ENCODE measurements around the gene PARP12. TPM values are rescaled to one million over a fixed set of nuclear protein-coding genes. Genes with fewer than 3 reads are reported as not detected.

The PARP12 gene
- total RNA-seq, 2 experiments from 2014 or later: 96.9 to 98.3 TPM

- DNase-seq (no peak), ATAC-seq (no peak)
- Mint-ChIP-seq H3K27me3 (ENCODE audit: low read depth) (peaks cover 4% of the 10 kb centered on the region), H3K4me1 (ENCODE audit: low read depth) (peaks cover 8% of the 10 kb centered on the region), H3K9me3 (ENCODE audit: insufficient read depth) (no peaks in the 10 kb centered on the region), H3K36me3 (ENCODE audit: low read depth) (no peaks in the 10 kb centered on the region), H3K27ac (no peak overlapping the region), H3K4me3 (no peak overlapping the region)
- ChIA-PET CTCF (no interaction called here), POLR2A (no interaction called here)
Measured at GRCh38 chr7:140078392-140078791, 15.6 kb upstream of the PARP12 start.

GRCh38 chr7:140074780-140075179 lies 12.0 kb upstream of the PARP12 start:
- Mint-ChIP-seq H3K9me3 (ENCODE audit: insufficient read depth) (peaks cover 3% of the 10 kb centered on the region), H3K36me3 (ENCODE audit: low read depth) (no peaks in the 10 kb centered on the region), H3K27me3 (ENCODE audit: low read depth) (peaks cover 5% of the 10 kb centered on the region), H3K4me1 (ENCODE audit: low read depth) (peaks cover 3% of the 10 kb centered on the region), H3K27ac (no peak overlapping the region), H3K4me3 (no peak overlapping the region)
- ATAC-seq (no peak), DNase-seq (no peak)
- CTCF ChIA-PET: no interaction called here
- POLR2A ChIA-PET: no interaction called here

GRCh38 chr7:140070546-140070945 lies 7.8 kb upstream of the PARP12 start:
- Mint-ChIP-seq H3K4me1 (ENCODE audit: low read depth) (peaks cover 7% of the 10 kb centered on the region), H3K4me3 (no peak overlapping the region), H3K27me3 (ENCODE audit: low read depth) (peaks cover 5% of the 10 kb centered on the region), H3K9me3 (ENCODE audit: insufficient read depth) (peaks cover 35% of the 10 kb centered on the region), H3K27ac (no peak overlapping the region), H3K36me3 (ENCODE audit: low read depth) (peaks cover 16% of the 10 kb centered on the region)
- no peak for ATAC-seq
- POLR2A ChIA-PET: interaction anchor here (0.7 kb wide), 1 partner anchor 15 kb away, joined by 3 read pairs; no protein-coding TSS in a partner anchor
- CTCF ChIA-PET: no interaction called here
- no peak for DNase-seq

DNA sequence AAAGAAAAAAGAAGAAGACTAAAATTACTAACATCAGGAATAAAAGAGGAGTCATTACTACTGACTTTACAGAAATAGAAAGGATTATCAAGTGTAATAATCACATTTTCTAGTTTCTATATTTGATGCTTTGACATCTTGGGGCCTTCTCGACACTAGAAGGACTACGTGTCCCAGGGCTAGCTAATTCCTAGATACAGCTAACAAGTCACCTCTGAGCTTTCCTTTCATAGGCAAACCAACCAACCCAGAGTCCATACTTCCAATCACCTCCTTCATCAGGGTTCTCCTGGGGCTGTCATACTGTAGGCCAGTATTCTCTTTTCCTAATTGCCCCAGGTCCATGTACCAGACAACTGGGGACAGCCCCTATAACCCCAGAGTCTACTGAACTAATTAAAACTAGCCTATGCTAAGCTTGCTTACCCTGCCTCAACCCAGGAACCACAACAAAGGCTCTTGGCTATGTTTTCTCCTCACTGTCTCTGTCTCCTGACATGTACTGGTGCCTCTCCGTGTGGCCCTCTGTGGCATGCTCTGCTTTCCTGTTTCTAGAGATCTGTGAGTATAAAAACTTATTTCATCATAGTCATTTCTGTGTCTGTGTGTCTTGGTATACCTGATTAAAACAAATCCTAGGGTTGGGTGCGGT lies 6.7 kb upstream of the PARP12 start:
- peaks cover 16% of the 10 kb centered on the region for H3K36me3 Mint-ChIP-seq (ENCODE audit: low read depth)
- ChIA-PET CTCF (no interaction called here), POLR2A (interaction anchor here (0.6 kb wide), 1 partner anchor 354 kb away, joined by 4 read pairs; no protein-coding TSS in a partner anchor)
- ATAC-seq (peak; percentile 64), DNase-seq (no peak)
- peaks cover 7% of the 10 kb centered on the region for H3K4me1 Mint-ChIP-seq (ENCODE audit: low read depth)
- no peak overlapping the region for H3K4me3 Mint-ChIP-seq
- H3K27ac Mint-ChIP-seq: no peak overlapping the region
- H3K9me3 Mint-ChIP-seq (ENCODE audit: insufficient read depth): peaks cover 36% of the 10 kb centered on the region
- peaks cover 5% of the 10 kb centered on the region for H3K27me3 Mint-ChIP-seq (ENCODE audit: low read depth)

- ChIA-PET POLR2A (no interaction called here), CTCF (interaction anchor here (1.0 kb wide), 1 partner anchor 11 kb away, joined by 3 read pairs; no protein-coding TSS in a partner anchor)
- Mint-ChIP-seq H3K27me3 (ENCODE audit: low read depth) (peaks cover 3% of the 10 kb centered on the region), H3K4me3 (no peak overlapping the region), H3K4me1 (ENCODE audit: low read depth) (peaks cover 16% of the 10 kb centered on the region), H3K27ac (no peak overlapping the region), H3K9me3 (ENCODE audit: insufficient read depth) (peaks cover 36% of the 10 kb centered on the region), H3K36me3 (ENCODE audit: low read depth) (peaks cover 20% of the 10 kb centered on the region)
- no peak for ATAC-seq
- DNase-seq: no peak
Measured at GRCh38 chr7:140068033-140068432, 5.3 kb upstream of the PARP12 start.

DNA sequence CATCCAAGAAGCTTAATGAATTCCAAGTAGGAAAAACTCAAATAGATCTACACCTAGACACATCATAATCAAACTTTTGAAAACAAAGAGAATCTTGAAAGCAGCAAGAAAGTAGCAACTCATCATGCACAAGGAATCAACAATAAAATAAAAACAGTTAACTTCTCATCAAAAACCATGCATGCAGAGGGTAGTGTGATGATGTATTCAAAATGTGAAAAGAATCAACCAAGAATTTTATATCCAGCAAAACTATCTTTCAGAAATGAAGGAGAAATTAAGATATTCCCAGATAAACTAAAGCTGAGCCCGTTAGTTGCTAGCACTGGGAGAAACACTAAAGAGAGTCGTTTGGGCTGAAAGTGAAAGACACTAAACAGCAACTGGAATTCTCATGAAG lies 4.3 kb upstream of the PARP12 start:
- Mint-ChIP-seq H3K4me1 (ENCODE audit: low read depth) (peaks cover 16% of the 10 kb centered on the region), H3K4me3 (no peak overlapping the region), H3K9me3 (ENCODE audit: insufficient read depth) (peaks cover 36% of the 10 kb centered on the region), H3K27me3 (ENCODE audit: low read depth) (peaks cover under 1% of the 10 kb centered on the region), H3K36me3 (ENCODE audit: low read depth) (peaks cover 22% of the 10 kb centered on the region), H3K27ac (no peak overlapping the region)
- ChIA-PET CTCF (interaction anchor here (1.0 kb wide), 1 partner anchor 10 kb away, joined by 3 read pairs; no protein-coding TSS in a partner anchor), POLR2A (no interaction called here)
- ATAC-seq: no peak
- DNase-seq: no peak

- DNase-seq: peak; percentile 60
- Mint-ChIP-seq H3K9me3 (ENCODE audit: insufficient read depth) (peaks cover 16% of the 10 kb centered on the region), H3K4me1 (ENCODE audit: low read depth) (peaks cover 52% of the 10 kb centered on the region), H3K27me3 (ENCODE audit: low read depth) (no peaks in the 10 kb centered on the region), H3K36me3 (ENCODE audit: low read depth) (peaks cover 45% of the 10 kb centered on the region), H3K4me3 (peak overlapping the region; percentile 92), H3K27ac (peak overlapping the region; percentile 94)
- CTCF ChIA-PET: interaction anchor here (0.6 kb wide), 1 partner anchor 114 kb away, joined by 3 read pairs; no protein-coding TSS in a partner anchor
- POLR2A ChIA-PET: interaction anchor here (0.8 to 1.6 kb wide), 8 partner anchors 8 to 415 kb away, joined by 3 to 7 read pairs (median 4); partner anchors contain the start of gene KDM7A
- ATAC-seq: peak; percentile 45
Measured at GRCh38 chr7:140062118-140062527, 628 bp downstream of the PARP12 start.

GRCh38 chr7:140061607-140061930 lies 1.2 kb downstream of the PARP12 start:
- peaks cover 11% of the 10 kb centered on the region for H3K9me3 Mint-ChIP-seq (ENCODE audit: insufficient read depth)
- POLR2A ChIA-PET: interaction anchor here (1.2 kb wide), 1 partner anchor 115 kb away, joined by 3 read pairs; the partner anchor contains the start of gene KDM7A

GRCh38 chr7:140060788-140061606 lies 1.8 kb downstream of the PARP12 start:
- Mint-ChIP-seq H3K9me3 (ENCODE audit: insufficient read depth) (peaks cover 5% of the 10 kb centered on the region), H3K4me1 (ENCODE audit: low read depth) (peaks cover 62% of the 10 kb centered on the region), H3K27ac (peak overlapping the region; percentile 94), H3K36me3 (ENCODE audit: low read depth) (peaks cover 46% of the 10 kb centered on the region), H3K27me3 (ENCODE audit: low read depth) (no peaks in the 10 kb centered on the region), H3K4me3 (peak overlapping the region; percentile 92)
- no peak for DNase-seq
- ChIA-PET CTCF (no interaction called here), POLR2A (interaction anchor here (1.0 to 1.2 kb wide), 2 partner anchors 116 to 243 kb away, joined by 3 read pairs; partner anchors contain the start of gene KDM7A)
- no peak for ATAC-seq

More at GRCh38 chr7:140061607-140061930, 1.2 kb downstream of the PARP12 start:
- ATAC-seq (no peak), DNase-seq (no peak)
- Mint-ChIP-seq H3K4me1 (ENCODE audit: low read depth) (peaks cover 58% of the 10 kb centered on the region), H3K4me3 (peak overlapping the region; percentile 92), H3K27me3 (ENCODE audit: low read depth) (no peaks in the 10 kb centered on the region), H3K27ac (peak overlapping the region; percentile 94), H3K36me3 (ENCODE audit: low read depth) (peaks cover 46% of the 10 kb centered on the region)
- CTCF ChIA-PET: no interaction called here

- CTCF ChIA-PET: no interaction called here
- ATAC-seq: no peak
Measured at GRCh38 chr7:140060243-140060630, 2.5 kb downstream of the PARP12 start.

DNA sequence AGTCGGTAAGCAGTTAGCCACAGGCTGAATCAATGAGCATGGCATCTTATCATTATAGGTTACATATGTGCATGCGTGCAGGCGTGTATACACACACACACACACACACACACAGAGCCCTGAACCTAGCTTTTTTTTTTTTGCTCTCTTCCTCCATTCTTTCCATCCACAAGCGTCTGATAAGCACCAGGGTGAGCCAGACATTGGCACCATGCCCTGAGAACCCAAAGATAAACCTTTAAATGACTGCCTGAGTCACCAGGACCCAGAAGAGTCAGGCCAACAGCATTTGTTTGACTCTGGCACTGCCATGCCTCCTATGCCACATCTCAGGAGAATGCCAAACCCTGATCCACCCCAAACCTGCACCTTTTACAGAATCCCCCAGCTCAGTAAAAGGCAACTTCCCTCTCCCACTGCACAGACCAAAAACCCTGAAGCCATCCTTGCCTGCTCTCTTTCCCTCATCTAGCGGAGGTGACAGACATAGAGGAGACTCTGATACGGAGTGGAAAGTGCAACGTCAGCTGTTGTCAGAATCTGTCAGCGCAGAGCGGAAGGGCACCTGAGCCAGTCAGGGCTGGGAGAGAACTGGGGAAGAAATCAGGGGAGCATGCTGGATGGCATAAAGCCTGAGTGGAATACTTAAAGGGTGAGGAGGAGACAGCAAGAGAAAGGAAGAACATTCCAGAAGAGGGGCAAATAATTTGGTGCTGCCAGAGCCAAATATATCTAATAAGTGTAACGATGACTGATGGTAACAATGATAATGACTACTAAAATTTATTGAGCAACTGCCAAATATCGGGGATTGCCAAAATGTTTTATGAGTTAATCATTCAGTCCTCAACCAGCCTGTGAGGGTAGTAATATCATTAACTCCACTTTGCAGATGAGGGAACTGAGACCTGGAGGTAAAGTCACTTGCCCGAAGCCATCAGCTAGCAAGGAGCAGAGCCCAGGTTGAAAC lies 3.2 kb downstream of the PARP12 start:
- Mint-ChIP-seq H3K27me3 (ENCODE audit: low read depth) (no peaks in the 10 kb centered on the region), H3K36me3 (ENCODE audit: low read depth) (peaks cover 56% of the 10 kb centered on the region), H3K9me3 (ENCODE audit: insufficient read depth) (no peaks in the 10 kb centered on the region), H3K4me1 (ENCODE audit: low read depth) (peaks cover 75% of the 10 kb centered on the region), H3K4me3 (no peak overlapping the region), H3K27ac (peak overlapping the region; percentile 31)
- DNase-seq (no peak), ATAC-seq (no peak)
- ChIA-PET POLR2A (interaction anchor here (1.0 kb wide), 2 partner anchors 8 to 245 kb away, joined by 3 read pairs; no protein-coding TSS in a partner anchor), CTCF (no interaction called here)

More at GRCh38 chr7:140060243-140060630, 2.5 kb downstream of the PARP12 start:
- Mint-ChIP-seq H3K27me3 (ENCODE audit: low read depth) (no peaks in the 10 kb centered on the region), H3K27ac (peak overlapping the region; percentile 94), H3K36me3 (ENCODE audit: low read depth) (peaks cover 51% of the 10 kb centered on the region), H3K9me3 (ENCODE audit: insufficient read depth) (no peaks in the 10 kb centered on the region), H3K4me1 (ENCODE audit: low read depth) (peaks cover 68% of the 10 kb centered on the region), H3K4me3 (peak overlapping the region; percentile 92)
- POLR2A ChIA-PET: interaction anchor here (1.0 kb wide), 2 partner anchors 8 to 244 kb away, joined by 3 read pairs; no protein-coding TSS in a partner anchor
- no peak for DNase-seq

Data from activated CD8-positive, alpha-beta T cell treated with anti-CD3 and anti-CD28 coated beads, Interleukin-2, amount 10 ng/mL, durations not matched to agents 7 days and 5 days (primary cell).